Upper lobe of left lung (tissue), 4 donors: ENCODE results near the gene SLITRK3.

Source experiments
- EP300 ChIP-seq, 4 donors: sonication (generic); formaldehyde crosslinking; IDR thresholded peaks; one replicate each; pipeline ENCODE4 v1.5.1; 2017; ENCODE audit warnings: antibody characterized with exemption in 4 of 4, control low read depth in 2 of 4
- POLR2A ChIP-seq, 4 donors: fragments of 450-650 bp; IDR thresholded peaks; one replicate each; pipeline ENCODE4 v1.5.1; 2016 to 2017; ENCODE audit warnings: antibody characterized with exemption in 4 of 4, mild to moderate bottlenecking in 2 of 4
- POLR2AphosphoS5 ChIP-seq, 2 donors: sonication (generic); formaldehyde crosslinking; IDR thresholded peaks; one replicate each; pipeline ENCODE4 v1.5.1; 2017; ENCODE audit warnings: antibody characterized with exemption in 2 of 2
- TF ChIP-seq, protein P1 (sequence below), 6 experiments: fragments of 450-650 bp in 4 of 6; fragments of 200-600 bp in 2 of 6; sonication (generic) in 2 of 6; IDR thresholded peaks; one replicate each; pipeline ENCODE4 v1.5.1; 2016 to 2019; ENCODE audit warnings: antibody characterized with exemption in 6 of 6

DNA sequence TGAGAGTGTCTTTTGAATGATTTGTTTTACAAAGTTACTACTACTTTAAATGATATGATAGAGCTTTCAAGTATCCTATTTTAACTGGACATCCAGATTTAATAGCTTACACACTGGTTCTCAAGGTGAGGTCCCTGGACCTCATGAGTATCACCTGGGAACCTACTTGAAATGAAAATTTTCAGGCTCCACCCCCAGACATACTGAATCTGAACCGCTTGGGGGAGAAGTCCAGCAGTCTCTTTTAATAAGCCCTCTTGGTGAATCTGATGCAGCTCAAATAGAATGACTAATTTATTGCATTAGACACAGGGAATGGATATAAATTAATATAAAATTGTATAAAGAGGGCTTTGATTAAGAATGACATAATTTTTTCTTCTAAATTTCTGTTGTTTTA, 29.4 kb upstream of the SLITRK3 start:
- no peak for TF ChIP-seq POLR2A (IDR thresholded peaks at IDR 0.05)
- TF ChIP-seq, protein P1, sequence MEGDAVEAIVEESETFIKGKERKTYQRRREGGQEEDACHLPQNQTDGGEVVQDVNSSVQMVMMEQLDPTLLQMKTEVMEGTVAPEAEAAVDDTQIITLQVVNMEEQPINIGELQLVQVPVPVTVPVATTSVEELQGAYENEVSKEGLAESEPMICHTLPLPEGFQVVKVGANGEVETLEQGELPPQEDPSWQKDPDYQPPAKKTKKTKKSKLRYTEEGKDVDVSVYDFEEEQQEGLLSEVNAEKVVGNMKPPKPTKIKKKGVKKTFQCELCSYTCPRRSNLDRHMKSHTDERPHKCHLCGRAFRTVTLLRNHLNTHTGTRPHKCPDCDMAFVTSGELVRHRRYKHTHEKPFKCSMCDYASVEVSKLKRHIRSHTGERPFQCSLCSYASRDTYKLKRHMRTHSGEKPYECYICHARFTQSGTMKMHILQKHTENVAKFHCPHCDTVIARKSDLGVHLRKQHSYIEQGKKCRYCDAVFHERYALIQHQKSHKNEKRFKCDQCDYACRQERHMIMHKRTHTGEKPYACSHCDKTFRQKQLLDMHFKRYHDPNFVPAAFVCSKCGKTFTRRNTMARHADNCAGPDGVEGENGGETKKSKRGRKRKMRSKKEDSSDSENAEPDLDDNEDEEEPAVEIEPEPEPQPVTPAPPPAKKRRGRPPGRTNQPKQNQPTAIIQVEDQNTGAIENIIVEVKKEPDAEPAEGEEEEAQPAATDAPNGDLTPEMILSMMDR (IDR thresholded peaks at IDR 0.05): no peak
- TF ChIP-seq EP300 (IDR thresholded peaks at IDR 0.05): no peak
- TF ChIP-seq POLR2AphosphoS5 (IDR thresholded peaks at IDR 0.05): no peak
